Kidney epithelial cell (primary cell): ENCODE data around the gene ZNF524. TPM values are rescaled to one million over a fixed set of nuclear protein-coding genes. Genes with fewer than 3 reads are reported as not detected.

ENCODE experiments used
- DNase-seq: peaks from one replicate; pipeline ENCODE4 v3.0.0-alpha.2; 2010; ENCODE audit warnings: low read depth
- H3K27me3 ChIP-seq: 2 replicates; pipeline ENCODE4 v1.6.0; 2011; ENCODE audit warnings: low read length; ENCODE audit not compliant: control insufficient read depth, insufficient read depth
- H3K36me3 ChIP-seq: 2 replicates; pipeline ENCODE4 v1.5.1; 2011; ENCODE audit warnings: low read length; ENCODE audit not compliant: control insufficient read depth, insufficient read depth
- H3K4me3 ChIP-seq: 2 replicates; pipeline ENCODE4 v1.5.1; 2011; ENCODE audit warnings: low read depth, mild to moderate bottlenecking, control low read depth, low read length
- total RNA-seq: library from RNA; depleted of rRNA; stranded (reverse); fragments of >200 nt; gene quantifications from 2 replicates; pipeline ENCODE4 v1.2.3, GENCODE V29; 2015
- TF ChIP-seq, protein P1 (sequence below): IDR thresholded peaks from 2 replicates; pipeline ENCODE4 v1.5.1; 2011; ENCODE audit warnings: mild to moderate bottlenecking, moderate library complexity, low read length, control low read depth, inconsistent platforms; ENCODE audit not compliant: insufficient read depth, poor library complexity, severe bottlenecking

ZNF524 gene
- total RNA-seq, 1 donor from 2014 or later, result 32.7 TPM

DNA sequence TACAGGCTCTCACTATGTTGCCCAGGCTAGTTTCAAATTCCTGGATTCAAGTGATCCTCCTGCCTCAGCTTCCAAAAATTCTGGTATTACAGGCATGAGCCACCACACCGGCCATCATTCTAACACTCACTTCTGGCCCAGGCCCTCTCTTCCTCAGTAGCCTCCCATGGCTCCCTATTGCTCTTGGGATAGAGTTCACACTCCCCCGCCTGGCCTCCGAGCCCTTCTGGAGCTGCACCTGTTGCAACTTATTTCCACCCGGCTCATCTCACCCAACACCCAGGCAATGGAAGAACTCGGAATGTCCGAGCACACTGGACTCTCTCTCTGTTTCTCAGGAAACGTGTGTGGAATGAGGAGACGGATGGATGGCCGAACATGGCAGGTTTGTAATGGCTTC, 45.8 kb upstream of the ZNF524 start:
- H3K27me3 ChIP-seq, result no peaks in the 10 kb centered on the region
- DNase-seq, result no peak
- TF ChIP-seq, protein P1, sequence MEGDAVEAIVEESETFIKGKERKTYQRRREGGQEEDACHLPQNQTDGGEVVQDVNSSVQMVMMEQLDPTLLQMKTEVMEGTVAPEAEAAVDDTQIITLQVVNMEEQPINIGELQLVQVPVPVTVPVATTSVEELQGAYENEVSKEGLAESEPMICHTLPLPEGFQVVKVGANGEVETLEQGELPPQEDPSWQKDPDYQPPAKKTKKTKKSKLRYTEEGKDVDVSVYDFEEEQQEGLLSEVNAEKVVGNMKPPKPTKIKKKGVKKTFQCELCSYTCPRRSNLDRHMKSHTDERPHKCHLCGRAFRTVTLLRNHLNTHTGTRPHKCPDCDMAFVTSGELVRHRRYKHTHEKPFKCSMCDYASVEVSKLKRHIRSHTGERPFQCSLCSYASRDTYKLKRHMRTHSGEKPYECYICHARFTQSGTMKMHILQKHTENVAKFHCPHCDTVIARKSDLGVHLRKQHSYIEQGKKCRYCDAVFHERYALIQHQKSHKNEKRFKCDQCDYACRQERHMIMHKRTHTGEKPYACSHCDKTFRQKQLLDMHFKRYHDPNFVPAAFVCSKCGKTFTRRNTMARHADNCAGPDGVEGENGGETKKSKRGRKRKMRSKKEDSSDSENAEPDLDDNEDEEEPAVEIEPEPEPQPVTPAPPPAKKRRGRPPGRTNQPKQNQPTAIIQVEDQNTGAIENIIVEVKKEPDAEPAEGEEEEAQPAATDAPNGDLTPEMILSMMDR, result no peak
- H3K4me3 ChIP-seq, result no peak overlapping the region
- H3K36me3 ChIP-seq, result no peaks in the 10 kb centered on the region

DNA sequence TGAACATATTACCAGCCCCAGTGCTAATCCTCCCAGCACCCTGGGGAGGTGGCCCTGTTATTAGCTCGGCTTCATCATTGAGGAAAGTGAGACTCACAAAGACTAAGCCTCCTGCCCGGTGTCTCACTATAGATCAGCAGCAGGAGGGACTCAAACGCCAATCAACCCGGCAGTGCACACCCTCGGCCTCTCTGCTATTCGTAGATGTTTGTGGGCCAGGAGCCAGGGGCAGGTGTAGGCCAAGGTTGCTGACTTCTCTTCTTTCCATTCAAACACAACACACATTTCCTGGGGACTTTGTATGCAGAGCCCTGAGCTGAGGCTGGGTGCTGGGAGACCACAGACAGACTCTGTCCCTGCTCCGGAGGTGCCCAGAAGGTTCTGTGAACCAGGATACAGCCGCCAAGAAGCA, 45.3 kb upstream of the ZNF524 start:
- Histone ChIP-seq H3K27me3 (no peaks in the 10 kb centered on the region), H3K4me3 (no peak overlapping the region), H3K36me3 (no peaks in the 10 kb centered on the region)
- TF ChIP-seq, protein P1, result no peak
- DNase-seq, result no peak

DNA sequence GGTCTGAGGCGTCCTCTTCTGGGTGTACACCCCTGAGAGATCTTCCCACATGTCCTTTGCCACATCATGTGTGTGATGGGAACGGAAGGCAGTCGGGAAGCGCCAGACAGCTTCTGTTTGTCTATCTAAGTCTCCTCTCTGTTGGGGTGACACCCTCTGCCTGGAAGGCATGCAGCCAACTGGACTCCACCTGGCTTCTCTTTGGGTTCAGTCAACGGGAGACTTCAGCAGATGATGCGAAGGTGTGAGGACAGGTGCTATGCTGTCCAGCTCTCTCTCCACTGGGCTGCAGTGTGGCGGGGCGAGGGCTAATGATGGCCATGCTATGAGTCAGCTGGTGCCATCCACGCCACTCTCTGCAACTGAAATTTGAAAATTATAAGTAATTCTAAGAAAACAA, 40.4 kb upstream of the ZNF524 start:
- H3K36me3 ChIP-seq, result no peaks in the 10 kb centered on the region
- TF ChIP-seq, protein P1, result no peak

DNA sequence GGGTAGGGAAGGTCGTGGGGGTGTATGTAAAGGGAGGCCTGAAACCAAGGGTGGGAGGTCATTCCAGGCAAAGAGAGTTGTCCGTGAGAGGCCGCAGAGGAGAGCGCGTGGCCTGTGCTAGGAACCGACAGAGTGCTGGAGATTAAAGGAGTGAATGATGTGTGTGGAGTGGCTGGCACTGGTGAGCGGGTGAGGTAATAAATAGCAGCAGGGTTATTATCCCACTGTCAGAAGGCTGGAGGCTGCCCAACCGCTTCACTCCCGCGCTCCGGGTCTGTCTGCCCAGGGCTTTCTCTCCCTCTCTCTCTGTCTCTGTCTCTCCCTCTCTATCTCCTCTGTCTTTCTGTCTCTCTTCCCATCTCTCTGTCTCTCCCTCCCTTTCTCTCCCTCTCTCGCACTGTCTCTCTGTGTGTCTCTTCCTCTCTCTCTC, 36.8 kb upstream of the ZNF524 start:
- Histone ChIP-seq H3K36me3 (no peaks in the 10 kb centered on the region), H3K4me3 (no peak overlapping the region), H3K27me3 (peaks cover 8% of the 10 kb centered on the region)
- DNase-seq, result no peak
- TF ChIP-seq, protein P1, result no peak

More for the DNA sequence above, 40.4 kb upstream of the ZNF524 start:
- DNase-seq, result no peak
- Histone ChIP-seq H3K27me3 (peaks cover 4% of the 10 kb centered on the region), H3K4me3 (no peak overlapping the region)

DNA sequence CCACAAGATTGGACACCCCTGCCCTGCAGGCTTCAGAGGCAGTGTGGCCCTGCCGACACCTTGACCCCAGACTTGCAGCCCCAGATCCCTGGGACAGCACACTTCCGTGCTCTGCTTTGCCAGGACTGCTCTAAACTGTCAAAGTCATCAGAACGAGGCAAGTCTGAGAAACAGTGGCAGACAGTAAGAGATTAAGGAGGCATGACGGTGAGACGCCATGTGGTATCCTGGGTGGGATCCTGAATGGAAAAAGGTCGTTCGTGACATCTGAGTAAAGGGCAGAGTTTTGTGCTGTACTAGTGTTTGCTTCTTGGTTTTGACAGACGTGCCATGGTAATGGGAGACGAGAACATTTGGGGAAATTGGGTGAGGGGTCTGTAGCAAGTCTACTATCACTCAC, 33.3 kb upstream of the ZNF524 start:
- H3K36me3 ChIP-seq, result no peaks in the 10 kb centered on the region

More for the DNA sequence above, 33.3 kb upstream of the ZNF524 start:
- DNase-seq, result no peak
- TF ChIP-seq, protein P1, result no peak
- no peak overlapping the region for H3K4me3 ChIP-seq
- peaks cover 8% of the 10 kb centered on the region for H3K27me3 ChIP-seq
